Karpas-422 (cell line): ENCODE results near the gene KIF6. TPM values are rescaled to one million over a fixed set of nuclear protein-coding genes. Genes with fewer than 3 reads are reported as not detected.
"Not testable (repeated sequence)": the region's sequence is repeated elsewhere in the genome, so short reads cannot be mapped to it uniquely, and the experiment has no call there.

Source experiments
- DNase-seq: peaks from one replicate; pipeline ENCODE4 v3.0.0-alpha.2; 2015
- H2AFZ ChIP-seq: fragments of 200-600 bp; sonication (generic); 2 replicates; pipeline ENCODE4 v1.6.1; 2014; ENCODE audit warnings: antibody characterized with exemption, low read length, mixed read lengths
- H3K27ac ChIP-seq: fragments of 200-600 bp; sonication (generic); 2 replicates; pipeline ENCODE4 v1.5.1; 2014; ENCODE audit warnings: mild to moderate bottlenecking, low read length, moderate library complexity
- H3K27me3 ChIP-seq: fragments of 200-600 bp; sonication (generic); 2 replicates; pipeline ENCODE4 v1.6.1; 2014; ENCODE audit warnings: low read length, mixed read lengths
- H3K36me3 ChIP-seq: fragments of 200-600 bp; sonication (generic); 2 replicates; pipeline ENCODE4 v1.6.1; 2014; ENCODE audit warnings: low read length, mixed read lengths; ENCODE audit not compliant: insufficient read depth
- H3K4me1 ChIP-seq: fragments of 200-600 bp; sonication (generic); 2 replicates; pipeline ENCODE4 v1.6.1; 2014; ENCODE audit warnings: mild to moderate bottlenecking, low read length, mixed read lengths
- H3K4me2 ChIP-seq: fragments of 200-600 bp; sonication (generic); 2 replicates; pipeline ENCODE4 v1.6.1; 2014; ENCODE audit warnings: low read length, low read depth, mild to moderate bottlenecking; ENCODE audit not compliant: poor library complexity, severe bottlenecking
- H3K4me3 ChIP-seq: fragments of 200-600 bp; sonication (generic); 2 replicates; pipeline ENCODE4 v1.5.1; 2014; ENCODE audit warnings: mild to moderate bottlenecking, antibody characterized with exemption, low read length, mixed read lengths
- H3K79me2 ChIP-seq: fragments of 200-600 bp; sonication (generic); 2 replicates; pipeline ENCODE4 v1.6.1; 2014; ENCODE audit warnings: mild to moderate bottlenecking, low read length, mixed read lengths
- H3K9ac ChIP-seq: fragments of 200-600 bp; sonication (generic); 2 replicates; pipeline ENCODE4 v1.6.0; 2014; ENCODE audit warnings: low read length
- H3K9me2 ChIP-seq: fragments of 200-600 bp; sonication (generic), shearing (Covaris generic); replicated peaks from 2 replicates; pipeline ENCODE4 v1.6.0; 2014; ENCODE audit warnings: mild to moderate bottlenecking, low read length, moderate library complexity; ENCODE audit not compliant: insufficient read depth
- H3K9me3 ChIP-seq: fragments of 300-700, 200-600 bp; sonication (generic); 2 replicates; pipeline ENCODE4 v1.6.1; 2014; ENCODE audit warnings: low read length, mixed read lengths
- H4K20me1 ChIP-seq: fragments of 200-600 bp; sonication (generic); 2 replicates; pipeline ENCODE4 v1.6.1; 2014; ENCODE audit warnings: mild to moderate bottlenecking, antibody characterized with exemption, low read length, low read depth; ENCODE audit not compliant: insufficient read depth
- total RNA-seq: library from RNA; depleted of rRNA; stranded (reverse); fragments of >200 nt; shearing (Covaris generic); gene quantifications from 2 replicates; pipeline ENCODE4 v1.2.3, GENCODE V29; 2014; ENCODE audit warnings: low replicate concordance

The KIF6 gene
- total RNA-seq, 1 experiment from 2014 or later, result not detected

- H3K9me2 ChIP-seq, result no peaks in the 10 kb centered on the region
- no peaks in the 10 kb centered on the region for H3K9me3 ChIP-seq
- no peak overlapping the region for H3K27ac ChIP-seq
- no peak overlapping the region for H3K4me2 ChIP-seq
- no peaks in the 10 kb centered on the region for H3K36me3 ChIP-seq
- no peaks in the 10 kb centered on the region for H3K79me2 ChIP-seq
- H3K4me1 ChIP-seq, result no peaks in the 10 kb centered on the region
- H4K20me1 ChIP-seq, result no peaks in the 10 kb centered on the region
- no peak overlapping the region for H3K4me3 ChIP-seq
- no peak for DNase-seq
- no peak overlapping the region for H3K9ac ChIP-seq
- H3K27me3 ChIP-seq, result no peaks in the 10 kb centered on the region
- no peak overlapping the region for H2AFZ ChIP-seq
Measured at GRCh38 chr6:39731565-39731964, 6.4 kb upstream of the KIF6 start.

DNA sequence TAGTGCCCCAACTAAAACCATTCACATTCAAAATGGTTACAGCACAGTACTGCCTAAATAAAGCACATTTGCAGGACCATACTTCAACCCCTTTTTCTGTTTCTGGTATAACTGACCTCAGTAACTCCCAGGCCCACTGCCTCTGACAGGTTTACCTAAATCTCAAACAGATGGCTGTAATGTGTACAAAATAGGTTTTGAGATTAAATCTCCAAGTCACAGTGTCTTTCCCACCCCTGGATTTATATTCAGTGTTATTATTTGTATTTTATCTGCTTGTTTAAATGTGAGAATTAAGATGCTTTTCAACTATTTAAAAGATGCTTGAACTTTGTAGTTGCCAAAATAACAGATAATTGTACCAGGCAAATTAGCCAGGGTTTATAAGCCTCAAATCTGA is 4.7 kb upstream of the KIF6 start:
- Histone ChIP-seq H3K79me2 (no peaks in the 10 kb centered on the region), H3K9me2 (no peaks in the 10 kb centered on the region), H2AFZ (no peak overlapping the region), H3K27ac (no peak overlapping the region), H3K4me1 (no peaks in the 10 kb centered on the region), H3K36me3 (no peaks in the 10 kb centered on the region), H3K9me3 (no peaks in the 10 kb centered on the region), H3K4me3 (no peak overlapping the region), H3K4me2 (no peak overlapping the region), H4K20me1 (no peaks in the 10 kb centered on the region), H3K9ac (no peak overlapping the region), H3K27me3 (no peaks in the 10 kb centered on the region)
- no peak for DNase-seq

DNA sequence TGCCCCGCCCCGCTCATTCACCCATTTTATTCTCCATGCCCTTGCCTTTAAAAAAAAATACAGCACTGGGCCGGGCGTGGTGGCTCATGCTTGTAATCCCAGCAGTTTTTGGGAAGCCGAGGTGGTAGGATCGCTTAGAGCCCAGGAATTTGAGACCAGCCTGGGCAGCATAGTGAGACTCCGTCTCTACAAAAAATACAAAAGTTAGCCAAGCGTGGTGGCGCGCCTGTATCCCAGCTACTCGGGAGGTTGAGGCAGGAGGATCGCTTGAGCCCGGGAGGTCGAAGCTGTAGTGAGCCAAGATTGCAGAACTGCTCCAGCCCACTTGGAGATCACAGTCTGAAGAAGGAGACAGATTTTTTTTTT is 407 bp upstream of the KIF6 start:
- no peak for DNase-seq
- Histone ChIP-seq H3K4me1 (no peaks in the 10 kb centered on the region), H3K27ac (no peak overlapping the region), H3K9me2 (no peaks in the 10 kb centered on the region), H3K4me3 (no peak overlapping the region), H2AFZ (no peak overlapping the region), H3K27me3 (no peaks in the 10 kb centered on the region), H4K20me1 (no peaks in the 10 kb centered on the region), H3K9me3 (no peaks in the 10 kb centered on the region), H3K79me2 (no peaks in the 10 kb centered on the region), H3K36me3 (no peaks in the 10 kb centered on the region), H3K4me2 (peak overlapping the region; percentile 26), H3K9ac (no peak overlapping the region)

DNA sequence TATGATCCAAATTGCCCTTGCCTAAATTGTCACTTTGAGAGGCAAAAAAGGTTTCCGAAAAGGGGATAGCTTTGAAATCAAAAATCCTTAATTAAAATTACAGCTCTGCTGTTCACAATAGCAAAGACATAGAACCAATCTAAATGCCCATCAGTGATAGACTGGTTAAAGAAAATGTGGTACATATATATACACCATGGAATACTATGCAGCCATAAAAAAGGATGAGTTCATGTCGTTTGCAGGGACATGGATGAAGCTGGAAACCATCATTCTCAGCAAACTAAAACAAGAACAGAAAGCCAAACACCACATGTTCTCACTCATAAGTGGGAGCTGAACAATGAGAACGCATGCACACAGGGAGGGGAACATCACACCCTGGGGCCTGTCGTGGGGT is 1.9 kb downstream of the KIF6 start:
- not testable (repeated sequence) for H3K36me3 ChIP-seq, H3K4me2 ChIP-seq, H3K27ac ChIP-seq, H3K4me1 ChIP-seq, H3K27me3 ChIP-seq, H4K20me1 ChIP-seq, H3K9me2 ChIP-seq, DNase-seq, H3K9me3 ChIP-seq, H2AFZ ChIP-seq, H3K79me2 ChIP-seq, H3K9ac ChIP-seq, H3K4me3 ChIP-seq

DNA sequence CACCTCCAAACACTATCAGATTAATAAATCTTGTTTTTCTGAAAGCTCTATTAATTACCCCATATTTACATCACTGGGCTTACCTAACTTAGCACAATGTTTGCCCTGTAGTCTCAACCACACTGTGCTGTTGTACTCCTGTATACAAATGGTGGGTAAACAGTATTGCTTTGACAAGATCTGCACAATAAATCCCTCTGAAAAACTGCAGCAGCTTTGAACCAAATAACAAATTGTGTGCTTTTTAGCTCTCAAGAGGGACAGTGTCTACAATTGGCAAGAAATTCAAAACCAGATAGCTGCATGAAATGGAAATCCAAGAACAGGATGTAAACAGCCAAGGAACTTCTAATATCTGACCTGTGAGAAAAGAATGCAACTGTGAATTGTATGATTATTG is 10.4 kb downstream of the KIF6 start:
- no peak overlapping the region for H3K27ac ChIP-seq
- DNase-seq, result no peak
- H3K79me2 ChIP-seq, result no peaks in the 10 kb centered on the region

GRCh38 chr6:39707962-39708683 is 17.1 kb downstream of the KIF6 start:
- Histone ChIP-seq H2AFZ (no peak overlapping the region), H3K9me2 (no peaks in the 10 kb centered on the region)
- DNase-seq, result no peak

More for the DNA sequence above, 10.4 kb downstream of the KIF6 start:
- Histone ChIP-seq H3K4me2 (no peak overlapping the region), H3K27me3 (no peaks in the 10 kb centered on the region), H2AFZ (no peak overlapping the region), H3K36me3 (no peaks in the 10 kb centered on the region), H4K20me1 (no peaks in the 10 kb centered on the region), H3K9me3 (no peaks in the 10 kb centered on the region), H3K9me2 (no peaks in the 10 kb centered on the region), H3K4me1 (no peaks in the 10 kb centered on the region), H3K4me3 (no peak overlapping the region), H3K9ac (no peak overlapping the region)

GRCh38 chr6:39706819-39707335 is 18.3 kb downstream of the KIF6 start:
- Histone ChIP-seq H3K9me2 (no peaks in the 10 kb centered on the region), H4K20me1 (no peaks in the 10 kb centered on the region), H3K9me3 (no peaks in the 10 kb centered on the region), H3K79me2 (no peaks in the 10 kb centered on the region), H3K4me2 (no peak overlapping the region), H3K27ac (no peak overlapping the region), H3K4me3 (no peak overlapping the region), H3K4me1 (no peaks in the 10 kb centered on the region), H3K9ac (no peak overlapping the region), H2AFZ (no peak overlapping the region), H3K36me3 (no peaks in the 10 kb centered on the region), H3K27me3 (0 out of 2 replicates have a peak, but pooled peaks cover 2% of the 10 kb centered on the region)
- no peak for DNase-seq

More at GRCh38 chr6:39707962-39708683, 17.1 kb downstream of the KIF6 start:
- Histone ChIP-seq H3K4me1 (no peaks in the 10 kb centered on the region), H3K27ac (no peak overlapping the region), H3K27me3 (no peaks in the 10 kb centered on the region), H3K36me3 (no peaks in the 10 kb centered on the region), H3K4me2 (no peak overlapping the region), H3K79me2 (no peaks in the 10 kb centered on the region), H4K20me1 (no peaks in the 10 kb centered on the region), H3K9ac (no peak overlapping the region), H3K4me3 (no peak overlapping the region), H3K9me3 (no peaks in the 10 kb centered on the region)

- no peak overlapping the region for H3K27ac ChIP-seq
- no peaks in the 10 kb centered on the region for H3K36me3 ChIP-seq
- H3K4me1 ChIP-seq, result no peaks in the 10 kb centered on the region
- no peak overlapping the region for H2AFZ ChIP-seq
- H4K20me1 ChIP-seq, result no peaks in the 10 kb centered on the region
- no peak for DNase-seq
- no peaks in the 10 kb centered on the region for H3K79me2 ChIP-seq
- no peak overlapping the region for H3K4me3 ChIP-seq
- no peaks in the 10 kb centered on the region for H3K9me2 ChIP-seq
- 0 out of 2 replicates have a peak, but pooled peaks cover 2% of the 10 kb centered on the region for H3K27me3 ChIP-seq
- no peak overlapping the region for H3K9ac ChIP-seq
- H3K9me3 ChIP-seq, result no peaks in the 10 kb centered on the region
- no peak overlapping the region for H3K4me2 ChIP-seq
Measured at GRCh38 chr6:39702265-39702664, 22.9 kb downstream of the KIF6 start.
